GM19395 (cell line): ENCODE data around the gene NTNG1.
"Not testable (repeated sequence)": the region's sequence is repeated elsewhere in the genome, so short reads cannot be mapped to it uniquely, and the experiment has no call there.

Experiments
- ATAC-seq: cut with Tn5 transposase; IDR thresholded peaks from one replicate; pipeline ENCODE4 v1.9.1; 2021; ENCODE audit warnings: mild to moderate bottlenecking, moderate library complexity; ENCODE audit not compliant: unreplicated experiment

NTNG1 gene

GRCh38 chr1:107142140-107142542 lies 1.3 kb downstream of the NTNG1 start:
- peak; percentile 40 for ATAC-seq

- ATAC-seq: no peak
These were observed 1.8 kb downstream of the NTNG1 start for GRCh38 chr1:107142666-107143065.

GRCh38 chr1:107145637-107146036 lies 4.8 kb downstream of the NTNG1 start:
- ATAC-seq: no peak

GRCh38 chr1:107147843-107148242 lies 7.0 kb downstream of the NTNG1 start:
- no peak for ATAC-seq

- ATAC-seq: no peak
These were observed 9.1 kb downstream of the NTNG1 start for GRCh38 chr1:107149946-107150345.

GRCh38 chr1:107151295-107151694 lies 10.5 kb downstream of the NTNG1 start:
- ATAC-seq: no peak

GRCh38 chr1:107152395-107152794 lies 11.6 kb downstream of the NTNG1 start:
- ATAC-seq: no peak

- ATAC-seq: no peak
These were observed 12.2 kb downstream of the NTNG1 start for GRCh38 chr1:107153014-107153413.

GRCh38 chr1:107158496-107158895 lies 17.7 kb downstream of the NTNG1 start:
- ATAC-seq: no peak

- no peak for ATAC-seq
These were observed 18.2 kb downstream of the NTNG1 start for GRCh38 chr1:107158991-107159390.

- no peak for ATAC-seq
These were observed 21.9 kb downstream of the NTNG1 start for GRCh38 chr1:107162745-107163144.

GRCh38 chr1:107164901-107165300 lies 24.1 kb downstream of the NTNG1 start:
- ATAC-seq: not testable (repeated sequence)

GRCh38 chr1:107169615-107170014 lies 28.8 kb downstream of the NTNG1 start:
- no peak for ATAC-seq

GRCh38 chr1:107171333-107171732 lies 30.5 kb downstream of the NTNG1 start:
- ATAC-seq: no peak

- ATAC-seq: no peak
These were observed 31.8 kb downstream of the NTNG1 start for GRCh38 chr1:107172450-107173170.

GRCh38 chr1:107175102-107175909 lies 34.5 kb downstream of the NTNG1 start:
- ATAC-seq: no peak

- ATAC-seq: no peak
These were observed 40.6 kb downstream of the NTNG1 start for GRCh38 chr1:107181253-107181969.

- no peak for ATAC-seq
These were observed 42.2 kb downstream of the NTNG1 start for GRCh38 chr1:107183011-107183410.

GRCh38 chr1:107184888-107185287 lies 44.0 kb downstream of the NTNG1 start:
- no peak for ATAC-seq

- ATAC-seq: no peak
These were observed 46.6 kb downstream of the NTNG1 start for GRCh38 chr1:107187399-107187798.

GRCh38 chr1:107188160-107188559 lies 47.3 kb downstream of the NTNG1 start:
- no peak for ATAC-seq

GRCh38 chr1:107194380-107194779 lies 53.5 kb downstream of the NTNG1 start:
- ATAC-seq: no peak
